ENCODE measurements around the gene TUSC1. TPM values are rescaled to one million over a fixed set of nuclear protein-coding genes. Genes with fewer than 3 reads are reported as not detected.
"Not testable (repeated sequence)": the region's sequence is repeated elsewhere in the genome, so short reads cannot be mapped to it uniquely, and the experiment has no call there.

TUSC1 gene
- total RNA-seq, 2 experiments from 2014 or later = 0.14 TPM

- H3K4me3 ChIP-seq (ENCODE audit: low read length) = no peak overlapping the region
- Mint-ChIP-seq H3K4me1 (ENCODE audit: low read depth) (no peaks in the 10 kb centered on the region), H3K27ac (no peak overlapping the region), H3K9me3 (peaks cover 6% of the 10 kb centered on the region), H3K27me3 (peaks cover 22% of the 10 kb centered on the region), H3K4me3 (no peak overlapping the region), H3K36me3 (ENCODE audit: low read depth) (no peaks in the 10 kb centered on the region)
- POLR2A ChIA-PET = no interaction called here
- H3K9me3 ChIP-seq (ENCODE audit: control insufficient read depth in 1 of 2, insufficient read depth in 1 of 2, low read length in 2 of 2) = peaks cover 0 to 24% of the 10 kb centered on the region in 2 experiments
- no peaks in the 10 kb centered on the region for H3K4me1 ChIP-seq (ENCODE audit: insufficient read depth, low read length)
- intact Hi-C loops (cut with DNase I, micrococcal nuclease) = no loop called here
- no peak for ATAC-seq (ENCODE audit: poor library complexity)
- CTCF ChIA-PET = interaction anchor here (0.7 kb wide), 1 partner anchor 28 kb away, joined by 4 read pairs; no protein-coding TSS in a partner anchor
- DNase-seq = no peak
- peaks cover 8 to 11% of the 10 kb centered on the region in 2 experiments for H3K27me3 ChIP-seq (ENCODE audit: control insufficient read depth in 1 of 2, insufficient read depth in 2 of 2, low read length in 2 of 2)
- TF ChIP-seq CTCF (IDR thresholded peaks at IDR 0.05) = no peak
- H3K27ac ChIP-seq (ENCODE audit: low read depth in 1 of 2, low read length in 2 of 2) = no peak overlapping the region
- H3K36me3 ChIP-seq (ENCODE audit: insufficient read depth, low read length) = no peaks in the 10 kb centered on the region
Observed at GRCh38 chr9:25678846-25679360, 659 bp upstream of the TUSC1 start.

GRCh38 chr9:25677301-25678146, 720 bp downstream of the TUSC1 start:
- Mint-ChIP-seq H3K27me3 (peaks cover 22% of the 10 kb centered on the region), H3K36me3 (ENCODE audit: low read depth) (no peaks in the 10 kb centered on the region), H3K9me3 (peaks cover 3% of the 10 kb centered on the region), H3K4me3 (peak overlapping the region; percentile 76), H3K4me1 (ENCODE audit: low read depth) (no peaks in the 10 kb centered on the region), H3K27ac (no peak overlapping the region)
- CTCF ChIA-PET = no interaction called here
- peak in 4 of 14 experiments; percentile 1 to 10 (median 5) for DNase-seq
- TF ChIP-seq CTCF (IDR thresholded peaks at IDR 0.05) = no peak
- intact Hi-C loops (cut with DNase I, micrococcal nuclease) = no loop called here
- peaks cover 8 to 11% of the 10 kb centered on the region in 2 experiments for H3K27me3 ChIP-seq (ENCODE audit: control insufficient read depth in 1 of 2, insufficient read depth in 2 of 2, low read length in 2 of 2)
- H3K4me1 ChIP-seq (ENCODE audit: insufficient read depth, low read length) = no peaks in the 10 kb centered on the region
- ATAC-seq (ENCODE audit: poor library complexity) = no peak
- no peak overlapping the region for H3K27ac ChIP-seq (ENCODE audit: low read depth in 1 of 2, low read length in 2 of 2)
- H3K36me3 ChIP-seq (ENCODE audit: insufficient read depth, low read length) = no peaks in the 10 kb centered on the region
- peaks cover 0 to 19% of the 10 kb centered on the region in 2 experiments for H3K9me3 ChIP-seq (ENCODE audit: control insufficient read depth in 1 of 2, insufficient read depth in 1 of 2, low read length in 2 of 2)
- H3K4me3 ChIP-seq (ENCODE audit: low read length) = no peak overlapping the region
- POLR2A ChIA-PET = no interaction called here

- H3K4me1 ChIP-seq (ENCODE audit: insufficient read depth, low read length); H3K4me1 Mint-ChIP-seq (ENCODE audit: low read depth); DNase-seq; H3K36me3 Mint-ChIP-seq (ENCODE audit: low read depth); H3K36me3 ChIP-seq (ENCODE audit: insufficient read depth, low read length); H3K9me3 Mint-ChIP-seq; H3K27ac ChIP-seq (ENCODE audit: low read depth in 1 of 2, low read length in 2 of 2); H3K4me3 ChIP-seq (ENCODE audit: low read length); H3K27ac Mint-ChIP-seq; POLR2A ChIA-PET; ATAC-seq (ENCODE audit: poor library complexity); intact Hi-C loops (cut with DNase I, micrococcal nuclease); H3K4me3 Mint-ChIP-seq; CTCF ChIA-PET: not testable (repeated sequence)
- Histone ChIP-seq H3K27me3 (ENCODE audit: control insufficient read depth in 1 of 2, insufficient read depth in 2 of 2, low read length in 2 of 2) (peaks cover 8 to 11% of the 10 kb centered on the region in 2 experiments), H3K9me3 (ENCODE audit: control insufficient read depth in 1 of 2, insufficient read depth in 1 of 2, low read length in 2 of 2) (peaks cover 0 to 19% of the 10 kb centered on the region in 2 experiments)
- peaks cover 22% of the 10 kb centered on the region for H3K27me3 Mint-ChIP-seq
Observed at GRCh38 chr9:25675858-25676257, 2.4 kb downstream of the TUSC1 start.

All from CD4-positive, alpha-beta T cell (primary cell).